HEK293 (cell line): ENCODE measurements around the gene TMEM45B.

Experiments used
- CTCF ChIA-PET: fragments of 350-600 bp; formaldehyde crosslinking; extraction: SDS; loops from one replicate; lab custom pipeline; 2021; ENCODE audit warnings: antibody characterized with exemption; lab: Yijun Ruan, JAX
- POLR2A ChIA-PET: fragments of 300-600 bp; formaldehyde crosslinking; extraction: SDS; loops from one replicate; lab custom pipeline; 2020; ENCODE audit warnings: antibody characterized with exemption, inconsistent platforms; lab: Yijun Ruan, JAX
- H3K27ac ChIP-seq: fragments of 200-500 bp; sonication (Bioruptor generic); 2 replicates; pipeline ENCODE4 v1.5.1; 2014; ENCODE audit warnings: low read depth, low read length, control low read depth, inconsistent platforms; ENCODE audit errors: extremely low read depth
- H3K36me3 ChIP-seq, 2 experiments: fragments of 200-500 bp in 1 of 2; sonication (Bioruptor generic) in 1 of 2; 1 replicate in 1 of 2; 2 replicates in 1 of 2; pipeline ENCODE4 v1.5.1; 2014 to 2017; ENCODE audit warnings: inconsistent platforms in 2 of 2, low read length in 2 of 2; ENCODE audit not compliant: control insufficient read depth in 2 of 2, insufficient read depth in 1 of 2
- H3K4me1 ChIP-seq: fragments of 200-500 bp; sonication (Bioruptor generic); 2 replicates; pipeline ENCODE4 v1.5.1; 2014; ENCODE audit warnings: mild to moderate bottlenecking, low read length, inconsistent platforms; ENCODE audit not compliant: control insufficient read depth, insufficient read depth
- H3K4me3 ChIP-seq: 2 replicates; pipeline ENCODE4 v1.5.1; 2011; ENCODE audit warnings: low read depth, mild to moderate bottlenecking, control low read depth, low read length, moderate library complexity
- H3K9me3 ChIP-seq: fragments of 200-500 bp; sonication (Bioruptor generic); 2 replicates; pipeline ENCODE4 v1.5.1; 2014; ENCODE audit warnings: low read depth, low read length, inconsistent platforms; ENCODE audit not compliant: control insufficient read depth, insufficient read depth
- KLF10 ChIP-seq: fragments of 450-650 bp; IDR thresholded peaks from 2 replicates; pipeline ENCODE4 v1.5.1; 2018; ENCODE audit warnings: missing biosample characterization, mild to moderate bottlenecking, missing genetic modification characterization
- OSR2 ChIP-seq: fragments of 450-650 bp; formaldehyde crosslinking; IDR thresholded peaks from 2 replicates; pipeline ENCODE4 v1.5.1; 2016; ENCODE audit warnings: missing biosample characterization, missing genetic modification characterization
- SP3 ChIP-seq: fragments of 450-650 bp; formaldehyde crosslinking; IDR thresholded peaks from 2 replicates; pipeline ENCODE4 v1.5.1; 2016; ENCODE audit warnings: missing biosample characterization, missing genetic modification characterization
- SP7 ChIP-seq: fragments of 450-650 bp; formaldehyde crosslinking; IDR thresholded peaks from 2 replicates; pipeline ENCODE4 v1.5.1; 2016; ENCODE audit warnings: missing biosample characterization, missing genetic modification characterization
- YY1 ChIP-seq: fragments of 450-650 bp; formaldehyde crosslinking; IDR thresholded peaks from 2 replicates; pipeline ENCODE4 v1.5.1; 2018; ENCODE audit warnings: missing biosample characterization, missing genetic modification characterization
- ZFP41 ChIP-seq: fragments of 450-650 bp; formaldehyde crosslinking; IDR thresholded peaks from 2 replicates; pipeline ENCODE4 v1.5.1; 2016; ENCODE audit warnings: missing biosample characterization, missing genetic modification characterization, borderline replicate concordance
- ZFP69B ChIP-seq: fragments of 450-650 bp; formaldehyde crosslinking; IDR thresholded peaks from 2 replicates; pipeline ENCODE4 v1.5.1; 2016; ENCODE audit warnings: missing biosample characterization, missing genetic modification characterization
- ZNF10 ChIP-seq: fragments of 450-650 bp; formaldehyde crosslinking; IDR thresholded peaks from 2 replicates; pipeline ENCODE4 v1.5.1; 2017; ENCODE audit warnings: missing biosample characterization, missing genetic modification characterization
- ZNF132 ChIP-seq: fragments of 450-650 bp; formaldehyde crosslinking; IDR thresholded peaks from 2 replicates; pipeline ENCODE4 v1.5.1; 2017; ENCODE audit warnings: missing biosample characterization, missing genetic modification characterization, borderline replicate concordance
- ZNF214 ChIP-seq: fragments of 450-650 bp; formaldehyde crosslinking; IDR thresholded peaks from 2 replicates; pipeline ENCODE4 v1.5.1; 2017; ENCODE audit warnings: missing biosample characterization, mild to moderate bottlenecking, missing genetic modification characterization, borderline replicate concordance
- ZNF514 ChIP-seq: fragments of 450-650 bp; formaldehyde crosslinking; IDR thresholded peaks from 2 replicates; pipeline ENCODE4 v1.5.1; 2016; ENCODE audit warnings: missing biosample characterization, missing genetic modification characterization
- ZNF561 ChIP-seq: fragments of 450-650 bp; IDR thresholded peaks from 2 replicates; pipeline ENCODE4 v1.5.1; 2018; ENCODE audit warnings: missing biosample characterization, missing genetic modification characterization, borderline replicate concordance
- ZNF600 ChIP-seq: fragments of 450-650 bp; formaldehyde crosslinking; IDR thresholded peaks from 2 replicates; pipeline ENCODE4 v1.5.1; 2016; ENCODE audit warnings: missing biosample characterization, missing genetic modification characterization
- ZNF621 ChIP-seq: fragments of 450-650 bp; formaldehyde crosslinking; IDR thresholded peaks from 2 replicates; pipeline ENCODE4 v1.5.1; 2017; ENCODE audit warnings: missing biosample characterization, missing genetic modification characterization
- ZNF654 ChIP-seq: fragments of 450-650 bp; formaldehyde crosslinking; IDR thresholded peaks from 2 replicates; pipeline ENCODE4 v1.5.1; 2016; ENCODE audit warnings: low read depth, missing biosample characterization, missing genetic modification characterization
- ZNF791 ChIP-seq: fragments of 450-650 bp; formaldehyde crosslinking; IDR thresholded peaks from 2 replicates; pipeline ENCODE4 v1.5.1; 2016; ENCODE audit warnings: missing biosample characterization, missing genetic modification characterization
- ZSCAN23 ChIP-seq: fragments of 450-650 bp; formaldehyde crosslinking; IDR thresholded peaks from 2 replicates; pipeline ENCODE4 v1.5.1; 2016; ENCODE audit warnings: missing biosample characterization, missing genetic modification characterization
- TF ChIP-seq, protein P1 (sequence below): fragments of 450-650 bp; formaldehyde crosslinking; IDR thresholded peaks from 2 replicates; pipeline ENCODE4 v1.5.1; 2017; ENCODE audit warnings: missing biosample characterization, missing genetic modification characterization
- TF ChIP-seq, protein P2 (sequence below): fragments of 450-650 bp; formaldehyde crosslinking; IDR thresholded peaks from 2 replicates; pipeline ENCODE4 v1.5.1; 2016; ENCODE audit warnings: missing biosample characterization, missing genetic modification characterization
- TF ChIP-seq, protein P3 (sequence below): fragments of 450-650 bp; formaldehyde crosslinking; IDR thresholded peaks from 2 replicates; pipeline ENCODE4 v1.5.1; 2017; ENCODE audit warnings: missing biosample characterization, missing genetic modification characterization
- TF ChIP-seq, protein P4 (sequence below): fragments of 450-650 bp; formaldehyde crosslinking; IDR thresholded peaks from 2 replicates; pipeline ENCODE4 v1.5.1; 2016; ENCODE audit warnings: missing biosample characterization, missing genetic modification characterization

Gene TMEM45B

DNA sequence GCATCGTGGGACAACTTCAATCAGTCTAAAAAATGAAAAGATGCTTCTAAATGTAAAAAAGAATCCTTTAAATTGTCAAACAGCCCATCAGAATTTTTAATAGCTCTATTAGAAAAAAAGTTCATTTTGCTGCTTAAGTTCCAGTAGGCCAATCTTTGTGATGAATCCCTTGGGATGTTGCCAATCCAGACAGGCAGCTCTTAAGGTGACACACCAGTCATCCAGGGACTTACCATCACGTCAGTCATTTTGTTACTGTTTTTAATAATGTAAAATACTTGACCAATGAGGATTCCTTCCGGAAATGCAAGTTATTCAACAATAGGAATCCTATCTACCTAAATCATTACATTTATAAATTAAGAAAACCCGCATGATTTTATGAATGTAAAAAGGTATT, 47.8 kb upstream of the TMEM45B start:
- no peaks in the 10 kb centered on the region for H3K36me3 ChIP-seq
- H3K4me3 ChIP-seq = no peak overlapping the region
- TF ChIP-seq ZFP41 (tag by site-specific recombination) (no peak), YY1 (tag by site-specific recombination) (no peak), ZSCAN23 (tag by site-specific recombination) (no peak), ZFP69B (no peak), ZNF654 (tag by site-specific recombination) (no peak), ZNF600 (tag by site-specific recombination) (no peak), ZNF561 (no peak), ZNF514 (no peak), KLF10 (tag by site-specific recombination) (no peak), ZNF132 (tag by site-specific recombination) (no peak), ZNF214 (no peak), SP7 (no peak), ZNF621 (tag by site-specific recombination) (no peak), ZNF791 (tag by site-specific recombination) (no peak), ZNF10 (tag by site-specific recombination) (no peak), OSR2 (tag by site-specific recombination) (no peak)
- TF ChIP-seq, protein P1, sequence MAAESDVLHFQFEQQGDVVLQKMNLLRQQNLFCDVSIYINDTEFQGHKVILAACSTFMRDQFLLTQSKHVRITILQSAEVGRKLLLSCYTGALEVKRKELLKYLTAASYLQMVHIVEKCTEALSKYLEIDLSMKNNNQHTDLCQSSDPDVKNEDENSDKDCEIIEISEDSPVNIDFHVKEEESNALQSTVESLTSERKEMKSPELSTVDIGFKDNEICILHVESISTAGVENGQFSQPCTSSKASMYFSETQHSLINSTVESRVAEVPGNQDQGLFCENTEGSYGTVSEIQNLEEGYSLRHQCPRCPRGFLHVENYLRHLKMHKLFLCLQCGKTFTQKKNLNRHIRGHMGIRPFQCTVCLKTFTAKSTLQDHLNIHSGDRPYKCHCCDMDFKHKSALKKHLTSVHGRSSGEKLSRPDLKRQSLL = no peak
- TF ChIP-seq, protein P2, sequence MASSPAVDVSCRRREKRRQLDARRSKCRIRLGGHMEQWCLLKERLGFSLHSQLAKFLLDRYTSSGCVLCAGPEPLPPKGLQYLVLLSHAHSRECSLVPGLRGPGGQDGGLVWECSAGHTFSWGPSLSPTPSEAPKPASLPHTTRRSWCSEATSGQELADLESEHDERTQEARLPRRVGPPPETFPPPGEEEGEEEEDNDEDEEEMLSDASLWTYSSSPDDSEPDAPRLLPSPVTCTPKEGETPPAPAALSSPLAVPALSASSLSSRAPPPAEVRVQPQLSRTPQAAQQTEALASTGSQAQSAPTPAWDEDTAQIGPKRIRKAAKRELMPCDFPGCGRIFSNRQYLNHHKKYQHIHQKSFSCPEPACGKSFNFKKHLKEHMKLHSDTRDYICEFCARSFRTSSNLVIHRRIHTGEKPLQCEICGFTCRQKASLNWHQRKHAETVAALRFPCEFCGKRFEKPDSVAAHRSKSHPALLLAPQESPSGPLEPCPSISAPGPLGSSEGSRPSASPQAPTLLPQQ (tag by site-specific recombination) = no peak
- TF ChIP-seq, protein P3, sequence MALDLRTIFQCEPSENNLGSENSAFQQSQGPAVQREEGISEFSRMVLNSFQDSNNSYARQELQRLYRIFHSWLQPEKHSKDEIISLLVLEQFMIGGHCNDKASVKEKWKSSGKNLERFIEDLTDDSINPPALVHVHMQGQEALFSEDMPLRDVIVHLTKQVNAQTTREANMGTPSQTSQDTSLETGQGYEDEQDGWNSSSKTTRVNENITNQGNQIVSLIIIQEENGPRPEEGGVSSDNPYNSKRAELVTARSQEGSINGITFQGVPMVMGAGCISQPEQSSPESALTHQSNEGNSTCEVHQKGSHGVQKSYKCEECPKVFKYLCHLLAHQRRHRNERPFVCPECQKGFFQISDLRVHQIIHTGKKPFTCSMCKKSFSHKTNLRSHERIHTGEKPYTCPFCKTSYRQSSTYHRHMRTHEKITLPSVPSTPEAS (tag by site-specific recombination) = no peak
- TF ChIP-seq, protein P4, sequence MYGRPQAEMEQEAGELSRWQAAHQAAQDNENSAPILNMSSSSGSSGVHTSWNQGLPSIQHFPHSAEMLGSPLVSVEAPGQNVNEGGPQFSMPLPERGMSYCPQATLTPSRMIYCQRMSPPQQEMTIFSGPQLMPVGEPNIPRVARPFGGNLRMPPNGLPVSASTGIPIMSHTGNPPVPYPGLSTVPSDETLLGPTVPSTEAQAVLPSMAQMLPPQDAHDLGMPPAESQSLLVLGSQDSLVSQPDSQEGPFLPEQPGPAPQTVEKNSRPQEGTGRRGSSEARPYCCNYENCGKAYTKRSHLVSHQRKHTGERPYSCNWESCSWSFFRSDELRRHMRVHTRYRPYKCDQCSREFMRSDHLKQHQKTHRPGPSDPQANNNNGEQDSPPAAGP (tag by site-specific recombination) = no peak
- ChIA-PET POLR2A (no interaction called here), CTCF (interaction anchor here (0.8 to 1.2 kb wide), 5 partner anchors 8 to 116 kb away, joined by 3 to 5 read pairs (median 3); no protein-coding TSS in a partner anchor)
- no peak overlapping the region for H3K27ac ChIP-seq
- H3K9me3 ChIP-seq = no peaks in the 10 kb centered on the region
- no peaks in the 10 kb centered on the region for H3K4me1 ChIP-seq

DNA sequence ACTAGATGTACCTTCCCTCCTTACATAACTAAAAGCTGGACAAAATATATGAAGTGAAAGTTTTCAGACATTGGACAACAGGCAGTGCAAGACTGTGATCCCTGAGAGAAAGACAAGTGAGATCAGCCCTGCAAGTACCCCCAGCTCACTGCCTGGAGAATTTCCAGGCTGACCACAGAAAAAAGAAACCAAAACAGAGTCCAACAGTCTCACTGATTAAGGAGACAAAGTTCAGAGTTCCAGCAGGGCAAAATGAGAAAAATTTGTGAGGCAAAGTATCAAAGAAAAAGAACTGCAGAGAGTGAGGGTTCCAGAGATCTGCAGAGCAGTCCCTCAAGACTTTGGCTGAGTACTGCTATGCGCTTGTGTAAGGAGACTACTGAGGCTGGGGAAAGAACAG, 47.3 kb upstream of the TMEM45B start:
- Histone ChIP-seq H3K4me3 (no peak overlapping the region), H3K36me3 (no peaks in the 10 kb centered on the region), H3K27ac (no peak overlapping the region), H3K9me3 (no peaks in the 10 kb centered on the region), H3K4me1 (no peaks in the 10 kb centered on the region)
- ChIA-PET CTCF (interaction anchor here (1.1 to 1.2 kb wide), 4 partner anchors 8 to 110 kb away, joined by 3 to 5 read pairs (median 3); no protein-coding TSS in a partner anchor), POLR2A (no interaction called here)
- TF ChIP-seq SP3 (tag by site-specific recombination) = no peak
